Stimulated activated naive CD4-positive, alpha-beta T cell treated with Interleukin-2 at 50 U/mL for 16 hours (primary cell): ENCODE results near the gene AJAP1.

Source experiments
- DNase-seq: peaks from one replicate; lab custom pipeline; 2025; lab: John Stamatoyannopoulos, UW

AJAP1 gene

GRCh38 chr1:4702464-4702863 is 48.1 kb downstream of the AJAP1 start:
- no peak for DNase-seq

GRCh38 chr1:4702932-4703331 is 48.5 kb downstream of the AJAP1 start:
- DNase-seq: no peak

GRCh38 chr1:4703646-4704045 is 49.2 kb downstream of the AJAP1 start:
- no peak for DNase-seq

- DNase-seq: no peak
These were observed 54.6 kb downstream of the AJAP1 start for GRCh38 chr1:4708840-4709507.

- no peak for DNase-seq
These were observed 55.2 kb downstream of the AJAP1 start for GRCh38 chr1:4709641-4710040.

- DNase-seq: no peak
These were observed 56.4 kb downstream of the AJAP1 start for GRCh38 chr1:4710592-4711415.

GRCh38 chr1:4711416-4712275 is 57.2 kb downstream of the AJAP1 start:
- no peak for DNase-seq

- no peak for DNase-seq
These were observed 59.3 kb downstream of the AJAP1 start for GRCh38 chr1:4713669-4714068.

GRCh38 chr1:4716406-4716805 is 62.0 kb downstream of the AJAP1 start:
- DNase-seq: no peak

- DNase-seq: no peak
These were observed 63.7 kb downstream of the AJAP1 start for GRCh38 chr1:4718071-4718470.

- no peak for DNase-seq
These were observed 68.7 kb downstream of the AJAP1 start for GRCh38 chr1:4723106-4723505.

GRCh38 chr1:4724001-4724400 is 69.6 kb downstream of the AJAP1 start:
- no peak for DNase-seq

GRCh38 chr1:4724695-4725250 is 70.4 kb downstream of the AJAP1 start:
- DNase-seq: no peak

GRCh38 chr1:4725416-4725815 is 71.0 kb downstream of the AJAP1 start:
- no peak for DNase-seq

GRCh38 chr1:4726620-4727341 is 72.4 kb downstream of the AJAP1 start:
- DNase-seq: no peak

GRCh38 chr1:4728319-4729089 is 74.1 kb downstream of the AJAP1 start:
- no peak for DNase-seq

GRCh38 chr1:4729090-4729471 is 74.7 kb downstream of the AJAP1 start:
- no peak for DNase-seq

- no peak for DNase-seq
These were observed 75.7 kb downstream of the AJAP1 start for GRCh38 chr1:4730078-4730477.

- DNase-seq: no peak
These were observed 79.2 kb downstream of the AJAP1 start for GRCh38 chr1:4733446-4734177.

- DNase-seq: no peak
These were observed 79.8 kb downstream of the AJAP1 start for GRCh38 chr1:4734219-4734618.
